ENCODE results near the gene PLPPR5. TPM values are rescaled to one million over a fixed set of nuclear protein-coding genes. Genes with fewer than 3 reads are reported as not detected.

PLPPR5 gene
- total and polyA plus RNA-seq, 4 experiments from 2014 or later, result not detected

DNA sequence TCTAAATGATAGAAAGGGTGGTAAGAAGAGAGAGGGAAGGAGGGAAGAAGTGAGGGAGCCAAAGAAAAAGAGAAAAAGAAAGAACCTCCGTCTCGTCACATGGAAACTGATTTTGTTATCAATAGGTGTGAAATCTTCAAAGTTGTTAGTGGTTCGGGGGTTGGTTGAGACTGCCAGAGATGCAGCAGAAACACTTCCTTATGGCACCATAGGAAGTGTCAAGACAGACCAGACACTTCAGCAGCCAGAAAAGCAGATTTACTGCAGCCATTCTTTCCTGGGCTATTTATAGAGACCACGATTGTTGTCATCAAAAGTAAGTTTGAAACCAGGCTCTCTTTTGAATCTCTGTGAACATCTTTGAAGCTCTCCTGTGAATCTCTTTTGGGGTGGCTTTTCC is 150.5 kb downstream of the PLPPR5 start:
- ChIA-PET POLR2A (ENCODE audit: partially characterized antibody) (interaction anchor here (2.1 kb wide), 1 partner anchor 17 kb away, joined by 8 read pairs; no protein-coding TSS in a partner anchor), CTCF (ENCODE audit: partially characterized antibody) (no interaction called here)
- Histone ChIP-seq H3K27ac (ENCODE audit: low read depth, low read length) (no peak overlapping the region), H3K9me3 (ENCODE audit: control insufficient read depth in 1 of 2, low read length in 2 of 2) (no peaks in the 10 kb centered on the region), H3K4me1 (ENCODE audit: insufficient read depth, low read length) (peaks cover 31% of the 10 kb centered on the region), H3K4me3 (ENCODE audit: low read length in 2 of 2) (no peak overlapping the region), H3K36me3 (ENCODE audit: insufficient read depth, low read length) (no peaks in the 10 kb centered on the region), H3K27me3 (ENCODE audit: insufficient read depth, low read length) (no peaks in the 10 kb centered on the region)
- intact Hi-C loops (cut with micrococcal nuclease), result loop anchor here (1.0 kb wide), 1 partner anchor 17 kb away; no protein-coding TSS in a partner anchor
- Mint-ChIP-seq H3K27ac (no peak overlapping the region), H3K4me3 (peak overlapping the region in 1 of 8 donors; percentile 37), H3K9me3 (peaks cover 0 to 5% (median 0%) of the 10 kb centered on the region in 8 donors), H3K27me3 (peaks cover 0 to 1% of the 10 kb centered on the region in 2 donors), H3K36me3 (no peaks in the 10 kb centered on the region), H3K4me1 (peaks cover 14 to 25% (median 16%) of the 10 kb centered on the region in 4 donors)
- DNase-seq, result peak; percentile 17 to 37 (median 24)

DNA sequence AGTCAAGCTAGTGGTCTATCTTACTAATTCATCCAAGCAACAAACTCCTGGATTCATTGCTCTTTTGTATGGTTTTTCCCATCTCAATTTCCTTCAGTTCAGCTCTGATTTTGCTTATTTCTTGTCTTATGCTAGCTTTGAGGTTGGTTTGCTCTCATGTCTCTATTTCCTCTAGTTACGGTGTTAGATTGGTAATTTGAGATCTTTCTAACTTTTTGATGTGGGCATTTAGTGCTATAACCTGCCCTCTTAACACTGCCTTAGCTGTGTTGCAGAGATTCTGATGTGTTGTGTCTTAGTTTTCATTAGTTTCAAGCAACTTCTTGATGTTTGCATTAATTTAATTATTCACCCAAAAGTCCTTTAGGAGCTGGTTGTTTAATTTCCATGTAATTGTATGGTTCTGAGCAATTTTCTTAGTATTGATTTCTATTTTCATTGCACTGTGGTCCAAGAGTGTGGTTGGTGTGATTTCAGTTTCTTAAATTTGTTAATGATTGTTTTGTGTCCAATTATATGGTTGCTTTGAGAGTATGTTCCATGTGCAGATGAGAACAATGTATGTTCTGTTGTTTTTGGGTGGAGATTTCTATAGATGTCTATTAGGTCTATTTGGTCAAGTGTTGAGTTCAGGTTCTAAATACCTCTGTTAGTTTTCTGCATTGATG is 154.6 kb downstream of the PLPPR5 start:
- ChIA-PET CTCF (ENCODE audit: partially characterized antibody) (no interaction called here), POLR2A (ENCODE audit: partially characterized antibody) (interaction anchor here (1.1 to 2.0 kb wide), 2 partner anchors 21 kb away, joined by 3 to 9 read pairs; no protein-coding TSS in a partner anchor)
- Histone ChIP-seq H3K27ac (ENCODE audit: low read depth, low read length) (no peak overlapping the region), H3K4me1 (ENCODE audit: insufficient read depth, low read length) (peaks cover 31% of the 10 kb centered on the region), H3K4me3 (ENCODE audit: low read length in 2 of 2) (no peak overlapping the region), H3K27me3 (ENCODE audit: insufficient read depth, low read length) (no peaks in the 10 kb centered on the region), H3K36me3 (ENCODE audit: insufficient read depth, low read length) (no peaks in the 10 kb centered on the region), H3K9me3 (ENCODE audit: control insufficient read depth in 1 of 2, low read length in 2 of 2) (no peaks in the 10 kb centered on the region)
- H3K27ac Mint-ChIP-seq, result peak overlapping the region in 6 of 7 donors; percentile 32 to 58 (median 44)
- peaks cover 14 to 24% (median 15%) of the 10 kb centered on the region in 4 donors for H3K4me1 Mint-ChIP-seq
- intact Hi-C loops (cut with micrococcal nuclease), result loop anchor here (1.0 to 2.0 kb wide), 2 partner anchors 13 to 21 kb away; no protein-coding TSS in a partner anchor
- H3K27me3 Mint-ChIP-seq, result peaks cover 0 to 1% of the 10 kb centered on the region in 2 donors
- DNase-seq, result peak in 4 of 5 donors; percentile 13 to 32 (median 18)
- no peaks in the 10 kb centered on the region for H3K36me3 Mint-ChIP-seq
- H3K9me3 Mint-ChIP-seq, result peaks cover 0 to 5% (median 0%) of the 10 kb centered on the region in 8 donors
- H3K4me3 Mint-ChIP-seq, result peak overlapping the region in 7 of 8 donors; percentile 8 to 79 (median 51)

DNA sequence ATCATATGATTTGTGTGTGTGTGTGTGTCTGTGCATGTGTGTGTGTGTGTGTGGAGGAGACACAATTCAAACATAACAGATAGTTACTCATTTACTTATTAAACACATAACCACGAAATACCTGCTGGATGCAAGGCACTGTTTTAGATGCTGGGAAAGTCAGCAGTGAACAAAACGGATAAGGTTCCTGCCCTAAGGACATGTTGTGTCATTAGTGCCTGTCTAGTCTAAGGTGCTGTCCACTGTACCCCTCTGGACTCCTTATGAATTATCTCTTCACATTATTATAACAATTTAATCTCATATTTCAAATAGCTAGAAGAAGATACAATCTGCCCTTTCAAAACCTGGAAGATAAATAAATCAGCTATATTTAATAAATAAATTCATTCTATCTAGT is 162.4 kb downstream of the PLPPR5 start:
- Mint-ChIP-seq H3K27ac (no peak overlapping the region), H3K4me1 (peaks cover 9 to 16% (median 11%) of the 10 kb centered on the region in 4 donors), H3K27me3 (no peaks in the 10 kb centered on the region), H3K36me3 (no peaks in the 10 kb centered on the region), H3K9me3 (peaks cover 0 to 9% (median 1%) of the 10 kb centered on the region in 8 donors), H3K4me3 (no peak overlapping the region)
- H3K4me3 ChIP-seq (ENCODE audit: low read length in 2 of 2), result no peak overlapping the region
- intact Hi-C loops (cut with micrococcal nuclease), result no loop called here
- DNase-seq, result no peak
- H3K9me3 ChIP-seq (ENCODE audit: control insufficient read depth in 1 of 2, low read length in 2 of 2), result no peaks in the 10 kb centered on the region
- POLR2A ChIA-PET (ENCODE audit: partially characterized antibody), result no interaction called here
- no peaks in the 10 kb centered on the region for H3K27me3 ChIP-seq (ENCODE audit: insufficient read depth, low read length)
- H3K36me3 ChIP-seq (ENCODE audit: insufficient read depth, low read length), result no peaks in the 10 kb centered on the region
- peaks cover 8% of the 10 kb centered on the region for H3K4me1 ChIP-seq (ENCODE audit: insufficient read depth, low read length)
- CTCF ChIA-PET (ENCODE audit: partially characterized antibody), result no interaction called here
- H3K27ac ChIP-seq (ENCODE audit: low read depth, low read length), result no peak overlapping the region

Data from CD4-positive, alpha-beta memory T cell (primary cell).